ENCODE data around the gene OR5B17. TPM values are rescaled to one million over a fixed set of nuclear protein-coding genes. Genes with fewer than 3 reads are reported as not detected.

OR5B17 gene
- total and polyA plus RNA-seq, 2 of the 8 experiments (the other 6 are each of a cell fraction or from before 2014, with no cell fraction given), result not detected

GRCh38 chr11:58316142-58316541 is 42.7 kb downstream of the OR5B17 start:
- POLR2A ChIA-PET (ENCODE audit: partially characterized antibody), result no interaction called here
- Histone ChIP-seq H3K4ac (replicated peaks; ENCODE audit: insufficient read length, low read depth, low read length) (no peak overlapping the region), H3K4me3 (ENCODE audit: extremely low read depth in 1 of 4, insufficient read depth in 2 of 4, low read depth in 3 of 4, low read length in 4 of 4) (no peak overlapping the region), H4K8ac (ENCODE audit: extremely low read depth, insufficient read depth, low read length) (no peak overlapping the region), H2BK12ac (ENCODE audit: low read depth, low read length) (no peak overlapping the region), H3K36me3 (ENCODE audit: control insufficient read depth in 2 of 4, insufficient read depth in 4 of 4, low read length in 3 of 4) (no peaks in the 10 kb centered on the region), H3K56ac (replicated peaks; ENCODE audit: insufficient read length, low read depth, low read length) (no peak overlapping the region), H2BK20ac (ENCODE audit: low read length) (no peak overlapping the region), H3K4me1 (replicated peaks in 1 of 4; ENCODE audit: control insufficient read depth in 3 of 4, insufficient read depth in 4 of 4, low read length in 3 of 4) (no peaks in the 10 kb centered on the region), H3K18ac (ENCODE audit: extremely low read depth, low read length) (no peak overlapping the region), H4K91ac (replicated peaks; ENCODE audit: insufficient read length, low read length) (no peak overlapping the region), H2BK15ac (ENCODE audit: low read length) (no peak overlapping the region), H3K23me2 (ENCODE audit: low read depth, low read length) (no peaks in the 10 kb centered on the region), H3K79me2 (ENCODE audit: control insufficient read depth in 1 of 2, insufficient read depth in 2 of 2, low read length in 2 of 2) (no peaks in the 10 kb centered on the region), H3K23ac (ENCODE audit: insufficient read length) (no peak overlapping the region), H2BK120ac (replicated peaks; ENCODE audit: low read depth, low read length) (no peak overlapping the region), H3K27me3 (replicated peaks in 1 of 4; ENCODE audit: control insufficient read depth in 3 of 4, extremely low read depth in 1 of 4, insufficient read depth in 3 of 4, low read length in 3 of 4) (no peaks in the 10 kb centered on the region), H3K79me1 (ENCODE audit: low read depth, low read length) (no peaks in the 10 kb centered on the region), H2BK5ac (ENCODE audit: low read depth, low read length) (no peak overlapping the region), H4K5ac (ENCODE audit: insufficient read length, low read depth, low read length) (no peak overlapping the region), H3K4me2 (ENCODE audit: insufficient read depth in 1 of 2, low read depth in 2 of 2, low read length in 2 of 2) (no peak overlapping the region), H3K14ac (ENCODE audit: insufficient read length) (no peak overlapping the region), H2AK5ac (ENCODE audit: low read depth, low read length) (no peak overlapping the region), H3K27ac (ENCODE audit: low read depth, low read length) (no peak overlapping the region), H3K9me3 (ENCODE audit: insufficient read depth in 2 of 2, low read depth in 1 of 2, low read length in 1 of 2) (peaks cover 15 to 42% of the 10 kb centered on the region in 2 experiments; a peak in 3 of 4 replicates), H2AFZ (ENCODE audit: low read length) (no peak overlapping the region), H3K9ac (replicated peaks in 1 of 4; ENCODE audit: extremely low read depth in 1 of 4, low read depth in 3 of 4, low read length in 3 of 4) (no peak overlapping the region), H4K20me1 (replicated peaks in 1 of 2; ENCODE audit: control insufficient read depth in 1 of 2, insufficient read depth in 2 of 2, low read length in 2 of 2) (no peaks in the 10 kb centered on the region)
- DNase-seq (ENCODE audit: low read depth in 1 of 2, low spot score in 2 of 2) (no peak), FAIRE-seq (no peak)
- CTCF ChIA-PET (ENCODE audit: partially characterized antibody), result interaction anchor here (1.3 kb wide), 1 partner anchor 208 kb away, joined by 3 read pairs; no protein-coding TSS in a partner anchor
- TF ChIP-seq BRCA1 (IDR thresholded peaks at IDR 0.05; ENCODE audit: low read depth, low read length) (no peak), CHD1 (IDR thresholded peaks at IDR 0.05; ENCODE audit: low read depth, low read length) (no peak), SP4 (IDR thresholded peaks at IDR 0.05; ENCODE audit: low read length) (no peak)
- 70 to 100% methylated on average over 1 to 2 of the region's 2 CpGs for WGBS, 2 experiments (ENCODE audit: extremely low coverage in 1 of 2, insufficient coverage in 1 of 2, insufficient read length in 1 of 2, insufficient replicate concordance in 2 of 2, low coverage in 1 of 2, low lambda C conversion rate in 2 of 2, missing lambda C conversion rate in 1 of 2)

Other genes with a start within 250 kb of the OR5B17 start
- not detected in 2 replicates for gene OR9I1, start 233.5 kb downstream of the OR5B17 start, total RNA-seq (2021; fragmentation: NEBNext Ultra II Directional; extraction: Animal tissue kit (Norgen Biotek cat#: 25700))
- gene OR9I1, start 233.5 kb downstream of the OR5B17 start, polyA plus RNA-seq (2011; rRNA removed), result not detected in 2 replicates
- not detected in 2 replicates for gene OR9Q2, start 170.0 kb downstream of the OR5B17 start, total RNA-seq (2021; fragmentation: NEBNext Ultra II Directional; extraction: Animal tissue kit (Norgen Biotek cat#: 25700))
- gene OR9Q2, start 170.0 kb downstream of the OR5B17 start, polyA plus RNA-seq (2011; rRNA removed), result not detected in 2 replicates
- not detected in 2 replicates for gene OR1S2, start 154.9 kb downstream of the OR5B17 start, total RNA-seq (2021; fragmentation: NEBNext Ultra II Directional; extraction: Animal tissue kit (Norgen Biotek cat#: 25700))
- gene OR1S2, start 154.9 kb downstream of the OR5B17 start, polyA plus RNA-seq (2011; rRNA removed), result not detected in 2 replicates
- gene OR1S1, start 146.3 kb downstream of the OR5B17 start, total RNA-seq (2021; fragmentation: NEBNext Ultra II Directional; extraction: Animal tissue kit (Norgen Biotek cat#: 25700)), result not detected in 2 replicates
- gene OR1S1, start 146.3 kb downstream of the OR5B17 start, polyA plus RNA-seq (2011; rRNA removed), result not detected in 2 replicates
- not detected in 2 replicates for gene OR10Q1, start 130.2 kb downstream of the OR5B17 start, total RNA-seq (2021; fragmentation: NEBNext Ultra II Directional; extraction: Animal tissue kit (Norgen Biotek cat#: 25700))
- gene OR10Q1, start 130.2 kb downstream of the OR5B17 start, polyA plus RNA-seq (2011; rRNA removed), result not detected in 2 replicates
- gene OR10W1, start 90.8 kb downstream of the OR5B17 start, total RNA-seq (2021; fragmentation: NEBNext Ultra II Directional; extraction: Animal tissue kit (Norgen Biotek cat#: 25700)), result not detected in 2 replicates
- gene OR10W1, start 90.8 kb downstream of the OR5B17 start, polyA plus RNA-seq (2011; rRNA removed), result not detected in 2 replicates
- not detected in 2 replicates for gene OR5B3, start 47.8 kb upstream of the OR5B17 start, total RNA-seq (2021; fragmentation: NEBNext Ultra II Directional; extraction: Animal tissue kit (Norgen Biotek cat#: 25700))
- not detected in 2 replicates for gene OR5B3, start 47.8 kb upstream of the OR5B17 start, polyA plus RNA-seq (2011; rRNA removed)
- gene OR5B2, start 69.1 kb upstream of the OR5B17 start, total RNA-seq (2021; fragmentation: NEBNext Ultra II Directional; extraction: Animal tissue kit (Norgen Biotek cat#: 25700)), result not detected in 2 replicates
- 0.06 TPM in 2 replicates for gene OR5B2, start 69.1 kb upstream of the OR5B17 start, polyA plus RNA-seq (2011; rRNA removed)
- gene OR5B12, start 83.2 kb upstream of the OR5B17 start, total RNA-seq (2021; fragmentation: NEBNext Ultra II Directional; extraction: Animal tissue kit (Norgen Biotek cat#: 25700)), result not detected in 2 replicates
- not detected in 2 replicates for gene OR5B12, start 83.2 kb upstream of the OR5B17 start, polyA plus RNA-seq (2011; rRNA removed)
- not detected in 2 replicates for gene OR5B21, start 149.0 kb upstream of the OR5B17 start, total RNA-seq (2021; fragmentation: NEBNext Ultra II Directional; extraction: Animal tissue kit (Norgen Biotek cat#: 25700))
- not detected in 2 replicates for gene OR5B21, start 149.0 kb upstream of the OR5B17 start, polyA plus RNA-seq (2011; rRNA removed)
- gene LPXN, start 216.8 kb upstream of the OR5B17 start, total RNA-seq (2021; fragmentation: NEBNext Ultra II Directional; extraction: Animal tissue kit (Norgen Biotek cat#: 25700)), result 0.69 and 1.4 TPM in 2 replicates
- 2.5 and 2.7 TPM in 2 replicates for gene LPXN, start 216.8 kb upstream of the OR5B17 start, polyA plus RNA-seq (2011; rRNA removed)
- gene ZFP91, start 220.0 kb upstream of the OR5B17 start, total RNA-seq (2021; fragmentation: NEBNext Ultra II Directional; extraction: Animal tissue kit (Norgen Biotek cat#: 25700)), result 29.0 and 29.5 TPM in 2 replicates
- gene ZFP91, start 220.0 kb upstream of the OR5B17 start, polyA plus RNA-seq (2011; rRNA removed), result 7.8 and 10.7 TPM in 2 replicates